Measurements from ENCODE around the gene TMEM116.
"Not testable (repeated sequence)": the region's sequence is repeated elsewhere in the genome, so short reads cannot be mapped to it uniquely, and the experiment has no call there.

The TMEM116 gene

GRCh38 chr12:112012775-112013600 is at the start of gene TMEM116, which contains the start of gene ERP29:
TSS of gene TMEM116 (minus strand) at chr12:112013165. CDS start at chr12:112005270, 7,895 bp downstream.
TSS of gene ERP29 (plus strand) at chr12:112013426. CDS start at chr12:112013466, 40 bp downstream.
- DNase-seq (ENCODE audit: low read depth in 2 of 2): peak; percentile 100

GRCh38 chr12:112061137-112061536 is 48.2 kb upstream of the TMEM116 start:
- no peak for DNase-seq (ENCODE audit: low read depth in 2 of 2)

GRCh38 chr12:112049351-112049750 is 36.4 kb upstream of the TMEM116 start:
- DNase-seq (ENCODE audit: low read depth in 2 of 2): no peak

DNA sequence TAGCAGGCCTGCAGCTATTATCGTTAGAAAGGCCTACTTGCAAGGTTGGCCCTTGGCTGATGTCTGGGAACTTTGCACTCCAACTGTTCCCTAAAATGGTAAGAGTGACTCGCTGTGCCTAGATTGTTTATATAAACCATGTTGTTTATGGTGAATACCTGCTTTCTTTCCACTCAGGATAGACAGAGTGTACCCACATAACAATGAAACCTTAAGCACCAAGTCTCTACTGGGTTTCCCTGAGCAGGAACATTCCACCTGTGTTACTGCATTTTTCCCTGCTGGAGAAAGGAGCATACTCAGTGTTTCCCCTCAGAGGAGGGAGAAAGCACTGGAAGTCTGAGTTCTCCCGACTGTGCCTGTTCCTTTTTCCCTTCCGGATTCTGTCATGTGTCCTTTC is 33.0 kb upstream of the TMEM116 start:
- no peak for DNase-seq (ENCODE audit: low read depth in 2 of 2)

DNA sequence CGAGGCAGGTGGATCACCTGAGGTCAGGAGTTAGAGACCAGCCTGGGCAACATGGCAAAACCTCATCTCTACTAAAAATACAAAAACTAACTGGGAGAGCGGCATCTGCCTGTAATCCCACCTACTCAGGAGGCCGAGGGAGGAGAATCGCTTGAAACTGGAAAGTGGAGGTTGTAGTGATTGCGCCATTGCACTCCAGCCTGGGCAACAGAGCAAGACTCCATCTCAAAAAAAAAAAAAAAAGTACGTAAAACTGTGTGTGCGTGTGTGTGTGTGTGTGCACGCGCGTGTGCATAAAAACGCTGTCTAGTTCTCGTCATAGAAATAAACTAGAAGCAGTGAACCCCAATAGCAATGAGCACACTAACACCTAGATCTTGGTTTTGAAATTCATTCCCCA is 23.6 kb upstream of the TMEM116 start:
- DNase-seq (ENCODE audit: low read depth in 2 of 2): not testable (repeated sequence)

- no peak for DNase-seq (ENCODE audit: low read depth in 2 of 2)
These were observed 22.3 kb upstream of the TMEM116 start for GRCh38 chr12:112035219-112035785.

GRCh38 chr12:112032292-112032691 is 19.3 kb upstream of the TMEM116 start:
- no peak for DNase-seq (ENCODE audit: low read depth in 2 of 2)

DNA sequence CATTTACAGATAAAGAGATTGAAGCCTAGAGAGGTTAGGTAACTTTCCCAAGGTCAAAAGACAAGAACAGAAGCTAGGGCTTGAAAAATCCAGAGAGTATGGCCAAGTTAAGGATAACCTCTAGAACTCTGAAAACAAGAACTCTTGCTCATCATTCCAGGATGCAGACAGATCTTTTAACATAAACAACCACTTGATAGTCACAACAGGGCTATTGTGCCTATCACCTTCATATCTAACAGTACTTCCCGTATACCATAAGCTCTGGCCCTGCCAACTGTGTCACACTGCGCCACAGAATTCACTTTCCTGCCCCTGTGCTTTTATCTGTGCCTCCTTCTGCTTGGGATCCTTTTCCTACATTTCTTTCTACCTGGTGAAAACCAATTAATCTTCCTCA is 18.5 kb upstream of the TMEM116 start:
- DNase-seq (ENCODE audit: low read depth in 2 of 2): no peak

DNA sequence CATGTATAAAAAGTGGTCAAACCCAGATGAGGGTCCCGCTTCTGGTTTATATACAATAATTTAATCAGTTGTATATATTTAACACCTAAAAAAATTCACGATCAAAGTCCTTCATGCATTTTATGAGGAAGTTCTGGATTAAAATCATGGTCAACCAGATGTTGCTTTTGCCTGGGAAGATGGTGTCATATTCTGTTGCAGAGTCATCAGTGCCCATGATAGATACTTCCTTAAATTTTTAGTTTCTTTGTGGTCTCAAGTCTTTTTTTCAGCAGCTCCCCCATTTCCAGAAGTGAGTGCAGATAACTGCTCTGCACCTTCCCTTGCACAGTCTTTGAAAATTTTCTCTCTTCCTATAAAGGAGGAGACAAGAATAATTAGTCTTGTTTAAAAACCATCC is 16.3 kb upstream of the TMEM116 start:
- no peak for DNase-seq (ENCODE audit: low read depth in 2 of 2)

- DNase-seq (ENCODE audit: low read depth in 2 of 2): no peak
These were observed 12.9 kb upstream of the TMEM116 start for GRCh38 chr12:112025808-112026375.

DNA sequence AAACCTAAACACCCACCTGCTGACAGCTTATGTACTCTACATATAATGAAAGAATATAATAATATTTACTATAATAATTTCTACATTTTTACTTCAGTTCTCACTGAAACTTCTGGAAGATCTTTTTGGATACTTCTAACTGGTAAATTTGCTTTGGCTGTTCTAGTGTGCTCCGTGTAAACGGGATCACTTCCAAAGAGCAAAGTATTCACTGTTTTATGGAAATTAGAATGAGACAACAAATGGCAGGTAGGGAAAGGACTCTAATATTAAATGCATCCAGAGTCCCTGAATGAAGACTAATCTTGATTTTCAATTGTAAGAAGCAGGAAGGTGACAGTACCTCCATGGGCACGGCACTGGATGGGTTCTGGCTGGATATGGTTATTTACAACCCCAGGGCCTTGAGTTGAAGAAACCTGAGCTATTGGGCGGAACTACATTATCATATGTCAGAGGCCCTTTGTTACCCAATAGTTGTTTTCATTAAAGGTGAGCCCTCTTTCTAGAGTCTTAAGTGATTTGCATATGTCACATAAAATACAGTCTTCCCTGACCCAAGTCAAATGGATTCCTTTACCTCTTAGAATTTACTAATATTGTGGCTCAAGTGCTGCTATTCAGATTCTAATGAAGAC is 10.9 kb upstream of the TMEM116 start:
- no peak for DNase-seq (ENCODE audit: low read depth in 2 of 2)

DNA sequence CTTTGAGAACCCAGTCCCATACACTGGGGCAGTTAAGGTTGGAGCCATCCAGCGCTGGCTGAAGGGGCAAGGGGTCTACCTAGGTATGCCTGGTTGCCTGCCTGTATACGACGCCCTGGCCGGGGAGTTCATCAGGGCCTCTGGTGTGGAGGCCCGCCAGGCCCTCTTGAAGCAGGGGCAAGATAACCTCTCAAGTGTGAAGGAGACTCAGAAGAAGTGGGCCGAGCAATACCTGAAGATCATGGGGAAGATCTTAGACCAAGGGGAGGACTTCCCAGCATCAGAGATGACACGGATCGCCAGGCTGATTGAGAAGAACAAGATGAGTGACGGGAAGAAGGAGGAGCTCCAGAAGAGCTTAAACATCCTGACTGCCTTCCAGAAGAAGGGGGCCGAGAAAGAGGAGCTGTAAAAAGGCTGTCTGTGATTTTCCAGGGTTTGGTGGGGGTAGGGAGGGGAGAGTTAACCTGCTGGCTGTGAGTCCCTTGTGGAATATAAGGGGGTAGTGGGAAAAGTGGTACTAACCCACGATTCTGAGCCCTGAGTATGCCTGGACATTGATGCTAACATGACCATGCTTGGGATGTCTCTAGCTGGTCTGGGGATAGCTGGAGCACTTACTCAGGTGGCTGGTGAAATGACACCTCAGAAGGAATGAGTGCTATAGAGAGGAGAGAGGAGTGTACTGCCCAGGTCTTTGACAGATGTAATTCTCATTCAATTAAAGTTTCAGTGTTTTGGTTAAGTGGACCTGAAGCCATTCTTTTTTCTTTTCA is 9.5 kb upstream of the TMEM116 start:
- no peak for DNase-seq (ENCODE audit: low read depth in 2 of 2)

- DNase-seq (ENCODE audit: low read depth in 2 of 2): no peak
These were observed 8.0 kb upstream of the TMEM116 start for GRCh38 chr12:112020947-112021457.

DNA sequence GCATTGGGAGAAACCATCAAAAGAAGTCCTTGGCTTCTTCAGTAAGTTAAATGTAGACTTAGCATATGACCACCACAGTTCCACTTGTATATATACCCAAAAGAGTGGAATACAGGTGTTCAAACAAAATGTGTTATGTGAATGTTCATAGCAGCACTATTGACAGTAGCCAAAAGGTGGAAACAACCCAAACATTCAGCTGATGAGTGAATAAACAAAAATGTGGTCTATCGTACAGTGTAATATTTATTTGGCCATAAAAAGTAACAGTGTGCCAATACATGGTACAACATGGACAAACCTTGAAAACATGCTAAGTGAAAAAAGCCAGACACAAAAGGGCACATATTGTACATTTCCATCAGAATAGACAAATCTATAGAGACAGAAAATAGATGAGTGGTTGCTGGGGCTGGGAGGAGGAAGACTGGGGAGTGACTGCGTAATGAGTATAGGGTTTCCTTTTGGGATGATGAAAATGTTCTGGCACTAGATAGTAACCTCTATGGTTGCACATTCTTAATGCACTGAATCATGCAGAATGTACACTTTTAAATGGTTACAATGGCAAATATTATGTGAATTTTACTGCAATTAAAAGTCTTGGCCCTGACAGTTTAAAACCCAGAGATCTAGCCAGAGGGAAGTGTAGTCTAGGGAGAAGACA is 5.7 kb upstream of the TMEM116 start:
- no peak for DNase-seq (ENCODE audit: low read depth in 2 of 2)

DNA sequence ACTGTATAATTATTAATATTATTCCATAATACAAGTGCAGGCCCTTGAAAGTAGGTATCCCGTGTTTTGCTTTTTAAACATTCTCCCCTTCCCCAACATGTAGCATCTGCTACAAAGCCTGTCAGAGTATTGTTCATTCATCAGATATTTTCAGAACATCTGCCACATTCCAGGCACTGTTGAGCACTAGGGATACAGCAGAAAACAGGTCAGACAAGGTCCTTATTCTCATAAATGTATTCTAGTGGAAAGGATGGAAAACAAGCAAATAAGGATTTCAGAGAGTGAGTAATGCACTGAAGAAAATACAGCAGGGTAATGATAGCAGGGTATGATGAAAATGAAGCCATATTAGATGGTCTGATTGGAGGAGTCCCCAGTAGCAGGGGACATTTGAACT is 4.1 kb upstream of the TMEM116 start:
- no peak for DNase-seq (ENCODE audit: low read depth in 2 of 2)

DNA sequence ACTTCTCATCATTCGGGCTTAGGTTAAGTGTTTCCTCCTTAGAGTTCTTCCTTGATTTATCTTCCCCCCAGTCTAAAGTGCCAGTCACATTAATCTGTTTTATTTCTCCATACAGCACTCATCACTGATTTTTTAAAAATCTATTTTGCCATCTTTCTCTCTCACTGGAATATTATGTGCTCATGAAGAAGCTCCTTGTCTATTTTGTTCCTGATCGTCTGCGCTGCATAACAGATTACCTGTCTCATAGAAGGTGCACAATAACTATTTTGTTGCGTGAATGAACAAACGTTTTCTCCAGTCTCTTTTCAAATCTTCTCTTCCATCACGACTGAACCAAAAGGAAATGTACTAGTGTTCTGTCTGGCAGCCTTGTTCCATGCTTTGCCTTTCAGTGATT is 3.0 kb upstream of the TMEM116 start:
- no peak for DNase-seq (ENCODE audit: low read depth in 2 of 2)

- peak; percentile 49 to 60 for DNase-seq (ENCODE audit: low read depth in 2 of 2)
These were observed 837 bp upstream of the TMEM116 start for GRCh38 chr12:112013601-112014402.

DNA sequence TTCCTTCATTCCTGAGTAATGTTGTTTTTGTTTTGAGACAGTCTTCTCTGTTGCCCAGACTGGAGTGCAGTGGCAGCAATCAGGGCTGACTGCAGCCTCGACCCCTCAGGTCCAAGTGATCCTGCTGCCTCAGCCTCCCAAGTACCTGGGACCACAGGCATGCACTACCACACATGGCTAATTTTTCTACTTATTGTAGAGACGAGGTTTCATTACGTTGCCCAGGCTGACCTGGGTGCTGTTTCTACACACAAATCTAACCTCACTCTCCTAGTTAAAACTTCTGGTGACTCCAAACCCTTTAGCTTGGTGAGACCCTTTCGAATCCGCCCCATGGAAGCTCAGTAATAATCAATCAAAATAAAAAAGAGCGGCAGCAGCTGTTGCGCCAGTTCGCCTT is 1.3 kb downstream of the TMEM116 start:
- DNase-seq (ENCODE audit: low read depth in 2 of 2): no peak

- DNase-seq (ENCODE audit: low read depth in 2 of 2): no peak
These were observed 2.3 kb downstream of the TMEM116 start for GRCh38 chr12:112010415-112011344.

All from stimulated activated CD4-positive, alpha-beta T cell treated with anti-CD3 and anti-CD28 coated beads, Interleukin-12 subunit alpha, Interleukin-12 subunit beta, amount 100 ng/mL, for 24 hours (primary cell).